GM21825 (cell line): ENCODE results near the gene BICDL2.
"Not testable (repeated sequence)": the region's sequence is repeated elsewhere in the genome, so short reads cannot be mapped to it uniquely, and the experiment has no call there.

Experiments used
- ATAC-seq: cut with Tn5 transposase; IDR thresholded peaks from one replicate; pipeline ENCODE4 v1.9.1; 2021; ENCODE audit warnings: mild to moderate bottlenecking, moderate library complexity; ENCODE audit not compliant: unreplicated experiment

The BICDL2 gene

GRCh38 chr16:3065742-3066439 is 29.1 kb upstream of the BICDL2 start:
- no peak for ATAC-seq

DNA sequence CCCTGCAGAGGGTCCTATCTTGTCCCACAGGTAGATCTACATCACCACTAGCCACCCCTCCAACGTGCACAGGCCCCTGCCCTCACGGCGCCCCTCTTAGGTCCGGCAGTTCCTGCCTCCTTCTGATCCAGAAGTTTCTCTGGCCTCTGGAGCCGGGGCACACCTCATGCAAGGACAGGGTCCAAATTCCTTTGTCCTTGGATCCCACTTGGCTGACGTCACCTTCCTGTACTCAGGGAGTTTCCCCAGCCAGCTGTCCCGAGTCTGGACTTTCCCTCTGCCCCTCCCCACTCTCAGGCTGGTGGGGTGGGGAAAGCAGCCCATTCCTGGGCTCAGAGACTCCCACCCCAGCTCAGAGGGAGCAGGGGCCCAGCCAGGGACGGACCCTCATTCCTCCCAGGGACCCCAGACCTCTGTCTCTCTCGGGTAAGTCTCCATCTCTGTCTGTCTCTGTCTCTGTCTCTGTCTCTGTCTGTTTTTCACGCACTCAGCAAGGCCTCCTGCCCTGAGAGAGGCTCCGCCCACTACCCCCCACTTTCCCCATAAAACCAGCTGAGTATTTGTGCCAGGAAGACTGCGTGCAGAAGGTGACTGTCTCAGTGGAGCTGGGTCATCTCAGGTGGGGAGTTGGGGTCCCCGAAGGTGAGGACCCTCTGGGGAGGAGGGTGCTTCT is 28.5 kb upstream of the BICDL2 start, which contains the start of gene IL32:
Gene IL32, plus strand, starts transcription at position 572 of the 673 bp plus-strand sequence. CDS start 172 bp downstream, outside the sequence.
- no peak for ATAC-seq

DNA sequence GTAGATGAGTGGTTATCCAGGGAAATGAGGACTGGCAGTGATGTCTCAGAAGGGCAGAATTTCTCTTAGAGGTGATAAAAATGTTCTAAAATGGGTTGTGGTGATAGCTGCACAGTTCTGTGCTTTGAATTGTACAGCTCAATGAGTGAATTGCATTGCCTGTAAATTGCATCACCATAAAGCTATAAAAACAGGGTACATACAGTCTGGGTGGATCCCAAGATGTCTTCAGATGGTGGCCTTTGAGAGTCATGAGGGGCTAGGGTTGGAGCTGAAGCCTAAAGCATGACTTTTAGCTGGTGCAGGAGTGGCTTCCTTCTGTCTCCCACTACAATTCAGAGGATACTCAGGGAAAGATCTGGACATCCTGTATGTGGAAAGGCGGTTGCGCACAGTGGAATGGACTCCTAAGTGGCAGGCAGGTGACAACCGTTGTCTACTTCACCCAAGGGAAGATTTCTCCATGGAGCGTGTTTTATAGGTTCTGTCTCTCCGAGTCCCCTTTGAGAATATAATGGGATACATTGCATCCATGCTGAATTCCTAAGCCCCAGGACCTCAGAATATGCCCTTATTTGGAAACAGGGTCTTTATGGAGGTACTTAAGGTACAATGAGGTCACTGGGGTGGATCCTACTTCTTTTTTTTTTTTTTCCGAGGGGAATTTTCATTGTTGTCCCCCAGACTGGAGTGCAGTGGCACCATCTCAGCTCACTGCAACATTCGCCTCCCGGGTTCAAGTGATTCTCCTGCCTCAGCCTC is 27.1 kb upstream of the BICDL2 start:
- ATAC-seq: no peak

GRCh38 chr16:3062553-3062952 is 25.8 kb upstream of the BICDL2 start:
- no peak for ATAC-seq

- ATAC-seq: no peak
Measured at GRCh38 chr16:3060339-3061127, 23.8 kb upstream of the BICDL2 start.

DNA sequence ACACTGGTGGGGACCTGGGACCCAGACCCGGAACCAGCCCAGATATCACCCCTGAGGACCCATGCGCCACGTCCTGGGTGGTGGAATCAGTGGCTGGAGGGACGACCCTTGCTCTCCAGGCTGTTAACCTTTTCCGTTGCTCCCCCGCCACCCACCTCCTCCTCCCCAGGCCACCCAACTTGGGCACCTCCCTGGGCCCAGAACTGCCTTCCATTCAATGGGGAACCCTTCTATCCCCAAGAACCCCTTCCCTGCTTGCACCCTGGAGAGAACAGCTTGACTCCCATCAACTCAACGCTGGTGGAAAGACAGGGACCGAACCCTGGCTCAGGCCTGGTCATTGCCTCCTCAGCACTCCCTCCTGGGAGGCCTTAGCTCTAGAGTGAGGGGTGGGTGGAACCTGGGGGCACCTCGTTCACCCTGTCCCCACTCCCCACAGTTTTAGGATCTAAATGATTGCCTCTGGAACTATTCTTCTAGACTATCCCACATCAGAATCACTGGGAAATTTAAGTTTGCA is 23.0 kb upstream of the BICDL2 start:
- no peak for ATAC-seq

GRCh38 chr16:3059041-3059722 is 22.4 kb upstream of the BICDL2 start:
- peak; percentile 74 for ATAC-seq

DNA sequence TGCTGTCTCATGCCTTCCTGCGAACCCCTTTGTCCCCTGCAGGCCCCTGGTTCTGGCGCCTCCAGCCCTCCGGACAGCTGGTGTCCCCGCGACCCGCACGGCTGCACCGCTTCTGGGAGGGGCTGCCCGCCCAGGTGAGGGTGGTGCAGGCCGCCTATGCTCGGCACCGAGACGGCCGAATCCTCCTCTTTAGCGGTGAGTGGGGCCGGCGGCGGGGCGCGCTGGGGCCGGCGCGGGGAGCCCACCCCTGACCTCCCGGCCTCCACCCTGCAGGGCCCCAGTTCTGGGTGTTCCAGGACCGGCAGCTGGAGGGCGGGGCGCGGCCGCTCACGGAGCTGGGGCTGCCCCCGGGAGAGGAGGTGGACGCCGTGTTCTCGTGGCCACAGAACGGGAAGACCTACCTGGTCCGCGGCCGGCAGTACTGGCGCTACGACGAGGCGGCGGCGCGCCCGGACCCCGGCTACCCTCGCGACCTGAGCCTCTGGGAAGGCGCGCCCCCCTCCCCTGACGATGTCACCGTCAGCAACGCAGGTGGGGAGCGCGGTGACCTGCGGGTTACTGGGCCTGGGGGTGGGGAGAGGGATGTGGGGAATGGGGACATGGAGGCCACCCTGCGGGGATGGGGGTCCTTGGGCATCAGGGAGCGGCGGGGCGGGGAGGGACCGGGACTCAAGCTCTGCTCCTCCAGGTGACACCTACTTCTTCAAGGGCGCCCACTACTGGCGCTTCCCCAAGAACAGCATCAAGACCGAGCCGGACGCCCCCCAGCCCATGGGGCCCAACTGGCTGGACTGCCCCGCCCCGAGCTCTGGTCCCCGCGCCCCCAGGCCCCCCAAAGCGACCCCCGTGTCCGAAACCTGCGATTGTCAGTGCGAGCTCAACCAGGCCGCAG is 21.6 kb upstream of the BICDL2 start:
- ATAC-seq: peak; percentile 32

GRCh38 chr16:3057181-3058138 is 20.7 kb upstream of the BICDL2 start:
- ATAC-seq: no peak

DNA sequence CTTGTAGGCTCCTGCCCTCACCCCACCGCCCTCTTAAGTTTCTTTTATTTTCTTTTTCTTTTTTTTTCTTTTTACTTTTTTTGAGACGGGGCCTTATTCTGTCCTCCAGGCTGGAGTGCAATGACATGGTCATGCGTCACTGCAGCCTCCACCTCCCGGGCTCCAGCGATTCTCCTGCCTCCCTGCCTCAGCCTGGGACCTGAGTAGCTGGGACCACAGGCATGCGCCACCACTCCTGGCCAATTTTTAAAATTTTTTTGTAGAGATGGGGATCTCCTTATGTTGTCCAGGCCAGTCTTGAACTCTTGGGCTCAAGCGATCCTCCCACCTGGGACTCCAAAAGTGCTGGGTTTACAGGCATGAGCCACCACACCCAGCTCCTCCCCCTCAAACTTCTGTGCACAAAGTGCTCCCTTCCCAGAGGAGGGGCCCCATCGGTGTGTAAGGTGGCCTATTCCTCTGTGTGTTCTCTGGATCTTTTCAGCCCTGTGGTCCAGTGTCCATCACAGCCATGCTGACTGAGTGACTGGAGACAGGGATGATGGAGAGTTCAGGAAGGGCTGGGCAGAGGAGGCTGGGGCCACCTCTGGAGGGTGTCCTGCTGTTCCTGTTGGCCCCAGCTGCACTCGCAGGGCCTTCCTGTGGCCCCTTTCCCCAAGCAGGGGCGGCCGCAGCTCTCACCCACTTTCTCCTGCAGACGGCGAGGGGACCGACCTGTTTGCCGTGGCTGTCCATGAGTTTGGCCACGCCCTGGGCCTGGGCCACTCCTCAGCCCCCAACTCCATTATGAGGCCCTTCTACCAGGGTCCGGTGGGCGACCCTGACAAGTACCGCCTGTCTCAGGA is 19.8 kb upstream of the BICDL2 start:
- no peak for ATAC-seq

DNA sequence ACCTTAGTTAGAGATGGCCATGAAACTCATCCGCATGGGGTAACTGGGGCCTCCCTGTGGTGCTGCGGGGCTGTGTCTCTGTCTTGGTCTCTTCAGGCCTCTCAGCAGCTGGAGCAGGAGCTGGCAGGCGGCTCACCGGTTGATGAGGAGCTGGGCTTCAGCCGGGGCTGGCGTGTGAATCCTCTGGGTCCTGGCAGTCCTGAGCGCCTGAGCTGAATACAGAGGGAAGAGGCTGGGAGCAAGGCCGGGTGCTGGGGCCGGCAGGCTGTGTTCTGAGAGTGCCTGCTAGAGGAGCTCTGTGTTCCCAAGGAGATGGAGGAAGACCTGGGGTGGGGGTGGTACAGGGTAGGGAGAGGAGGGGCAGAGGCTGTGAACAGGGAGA is 19.0 kb upstream of the BICDL2 start:
- ATAC-seq: not testable (repeated sequence)

- no peak for ATAC-seq
Measured at GRCh38 chr16:3054965-3055733, 18.4 kb upstream of the BICDL2 start.

GRCh38 chr16:3053330-3053710 is 16.6 kb upstream of the BICDL2 start:
- not testable (repeated sequence) for ATAC-seq

DNA sequence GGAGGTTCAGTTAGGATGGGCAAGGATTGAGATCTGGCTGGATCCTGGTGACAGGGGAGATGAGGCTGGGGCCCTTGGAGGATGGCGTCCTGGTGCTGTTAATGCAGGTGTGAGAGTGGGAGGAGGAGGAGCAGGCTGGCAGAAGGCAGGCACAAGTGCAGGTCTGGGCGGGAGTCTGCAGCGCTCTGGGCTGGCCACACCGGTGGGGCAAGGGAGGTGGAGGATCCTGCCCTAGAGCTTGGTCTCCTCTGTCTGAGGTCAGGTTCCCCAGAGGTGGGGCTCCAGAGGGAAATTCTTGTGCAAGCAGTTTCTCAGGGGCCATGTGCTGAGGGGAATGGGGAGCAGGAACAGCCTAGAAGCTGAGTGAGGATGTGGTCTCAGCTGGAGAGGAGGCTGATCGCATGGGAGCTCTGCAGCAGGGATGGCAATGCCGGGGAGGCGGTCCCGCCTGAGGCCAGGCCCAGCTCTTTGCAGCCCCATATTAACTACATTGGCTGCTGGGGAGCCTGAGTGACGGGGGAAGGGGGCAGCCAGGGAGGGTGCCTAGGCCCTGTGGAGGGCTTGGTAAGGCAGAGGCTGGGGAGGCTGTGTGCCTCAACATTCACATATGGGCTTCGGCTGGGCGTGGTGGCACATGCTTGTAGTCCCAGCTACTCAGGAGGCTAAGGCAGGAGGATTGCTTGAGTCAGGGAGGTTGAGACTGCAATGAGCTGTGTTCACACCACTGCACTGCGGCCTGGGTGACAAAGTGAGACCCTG is 16.0 kb upstream of the BICDL2 start:
- not testable (repeated sequence) for ATAC-seq

DNA sequence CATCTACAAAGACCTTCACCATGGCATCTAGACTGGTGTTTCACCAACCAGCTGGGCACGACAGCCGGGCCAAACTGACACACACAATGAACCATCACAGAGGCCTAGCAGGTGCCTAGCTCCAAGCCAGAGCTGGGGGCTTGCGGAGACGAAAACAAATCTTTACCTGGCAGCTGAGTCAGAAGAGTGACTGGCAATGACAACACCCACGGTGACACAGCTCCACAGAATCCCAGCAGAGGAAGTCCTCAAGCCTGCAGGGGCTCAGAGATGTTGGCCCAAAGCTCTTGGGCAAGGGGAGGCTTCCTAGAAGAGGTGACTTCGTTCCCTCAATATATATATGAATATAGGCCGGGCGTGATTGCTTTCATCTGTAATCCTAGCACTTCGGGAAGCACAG is 14.8 kb upstream of the BICDL2 start:
- ATAC-seq: no peak

DNA sequence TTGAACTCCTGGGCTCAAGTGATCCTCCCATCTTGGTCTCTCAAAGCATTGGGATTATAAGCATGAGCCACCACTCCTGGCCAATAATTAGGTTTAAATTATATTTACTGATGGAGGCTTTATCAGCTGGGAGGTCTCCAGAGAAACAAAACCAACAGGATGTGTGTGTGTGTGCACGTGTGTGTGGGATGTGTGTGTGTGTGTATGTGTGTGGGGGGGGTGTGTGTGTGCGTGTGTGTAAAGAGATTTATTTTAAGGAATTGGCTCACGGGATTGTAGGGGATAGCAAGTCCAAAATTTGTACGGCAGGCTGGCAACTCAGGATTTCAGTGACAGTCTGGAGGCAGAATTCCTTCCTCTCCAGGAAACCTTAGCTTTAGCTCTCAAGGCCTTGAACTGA is 14.3 kb upstream of the BICDL2 start:
- no peak for ATAC-seq
